HG03571 (cell line): Measurements from ENCODE around the gene CDC34.

Source experiments
- ATAC-seq: cut with Tn5 transposase; IDR thresholded peaks from one replicate; pipeline ENCODE4 v1.9.1; 2021; ENCODE audit not compliant: unreplicated experiment

Gene CDC34

GRCh38 chr19:497491-497868 lies 34.1 kb upstream of the CDC34 start:
- ATAC-seq = no peak

- ATAC-seq = no peak
Observed at GRCh38 chr19:497869-498510, 33.6 kb upstream of the CDC34 start.

DNA sequence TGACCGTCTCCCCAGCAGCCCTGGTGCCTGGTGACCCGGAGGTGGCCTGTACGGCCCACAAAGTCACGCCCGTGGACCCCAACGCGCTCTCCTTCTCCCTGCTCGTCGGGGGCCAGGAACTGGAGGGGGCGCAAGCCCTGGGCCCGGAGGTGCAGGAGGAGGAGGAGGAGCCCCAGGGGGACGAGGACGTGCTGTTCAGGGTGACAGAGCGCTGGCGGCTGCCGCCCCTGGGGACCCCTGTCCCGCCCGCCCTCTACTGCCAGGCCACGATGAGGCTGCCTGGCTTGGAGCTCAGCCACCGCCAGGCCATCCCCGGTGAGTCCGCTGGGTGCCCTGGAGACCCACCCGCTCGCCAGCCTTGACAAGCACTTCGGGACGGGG lies 33.1 kb upstream of the CDC34 start:
- no peak for ATAC-seq

- ATAC-seq = no peak
Observed at GRCh38 chr19:498977-499623, 32.5 kb upstream of the CDC34 start.

GRCh38 chr19:501646-502045 lies 29.9 kb upstream of the CDC34 start:
- no peak for ATAC-seq

- ATAC-seq = no peak
Observed at GRCh38 chr19:504616-505015, 26.9 kb upstream of the CDC34 start.

- peak; percentile 53 for ATAC-seq
Observed at GRCh38 chr19:506404-507285, 24.9 kb upstream of the CDC34 start.

GRCh38 chr19:507286-508203 lies 24.0 kb upstream of the CDC34 start, which contains the start of gene TPGS1:
Gene TPGS1, plus strand, starts transcription at chr19:507497. Its CDS starts 10 bp downstream, at chr19:507507.
- peak; percentile 50 for ATAC-seq

- ATAC-seq = no peak
Observed at GRCh38 chr19:508204-509150, 23.1 kb upstream of the CDC34 start.

GRCh38 chr19:510606-511100 lies 20.9 kb upstream of the CDC34 start:
- ATAC-seq = no peak

GRCh38 chr19:511101-511851 lies 20.3 kb upstream of the CDC34 start:
- no peak for ATAC-seq

GRCh38 chr19:512547-513365 lies 18.8 kb upstream of the CDC34 start:
- ATAC-seq = no peak

GRCh38 chr19:513368-514165 lies 18.0 kb upstream of the CDC34 start:
- no peak for ATAC-seq

- no peak for ATAC-seq
Observed at GRCh38 chr19:514166-514663, 17.3 kb upstream of the CDC34 start.

DNA sequence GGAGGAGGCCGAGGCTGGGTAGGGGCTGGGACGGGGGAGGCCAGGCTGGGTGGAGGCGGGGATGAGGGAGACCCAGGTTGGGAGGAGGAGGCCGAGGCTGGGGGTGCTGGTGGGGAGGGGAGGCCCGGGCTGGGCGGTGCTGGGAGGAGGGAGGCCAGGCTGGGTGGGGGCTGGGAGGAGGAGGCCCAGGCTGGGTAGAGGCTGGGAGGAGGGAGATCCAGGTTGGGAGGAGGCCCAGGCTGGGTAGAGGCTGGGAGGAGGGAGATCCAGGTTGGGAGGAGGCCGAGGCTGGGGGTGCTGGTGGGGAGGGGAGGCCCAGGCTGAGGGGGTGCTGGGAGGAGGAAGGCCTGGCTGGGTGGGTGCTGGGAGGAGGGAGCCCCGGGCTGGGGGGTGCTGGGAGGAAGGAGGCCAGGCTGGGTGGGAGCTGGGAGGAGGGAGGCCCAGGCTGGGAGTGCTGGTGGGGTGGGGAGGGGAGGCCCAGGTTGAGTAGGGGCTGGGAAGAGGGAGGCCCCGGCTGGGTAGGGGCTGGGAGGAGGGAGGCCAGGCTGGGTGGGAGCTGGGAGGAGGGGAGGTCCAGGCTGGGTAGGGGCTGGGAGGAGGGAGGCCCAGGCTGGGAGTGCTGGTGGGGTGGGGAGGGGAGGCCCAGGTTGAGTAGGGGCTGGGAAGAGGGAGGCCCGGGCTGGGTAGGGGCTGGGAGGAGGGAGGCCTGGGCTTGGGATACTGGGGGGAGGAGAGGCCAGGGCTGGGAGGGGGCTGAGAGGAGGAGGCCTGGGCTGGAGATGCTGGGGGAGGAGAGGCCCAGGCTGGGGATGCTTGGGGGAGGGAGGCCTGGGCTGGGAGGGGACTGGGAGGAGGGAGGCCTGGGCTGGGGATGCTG lies 13.6 kb upstream of the CDC34 start:
- no peak for ATAC-seq

- no peak for ATAC-seq
Observed at GRCh38 chr19:518598-519231, 12.8 kb upstream of the CDC34 start.
